Measurements from ENCODE around the gene STUB1.

Gene STUB1

GRCh38 chr16:726438-727290 is 46.5 kb downstream of the STUB1 start, which contains the start of the genes CCDC78 and HAGHL:
Gene CCDC78 (minus strand): TSS chr16:726443. CDS start chr16:726367, 76 bp downstream.
Gene HAGHL (plus strand): TSS chr16:727106. CDS start chr16:727510, 404 bp downstream.
- DNase-seq, result no peak

GRCh38 chr16:727291-727977 is 47.2 kb downstream of the STUB1 start:
- no peak for DNase-seq

- peak; percentile 29 for DNase-seq
Observed at GRCh38 chr16:728131-728889, 48.1 kb downstream of the STUB1 start.

GRCh38 chr16:728890-729744 is 48.9 kb downstream of the STUB1 start:
- no peak for DNase-seq

- DNase-seq, result no peak
Observed at GRCh38 chr16:729768-730665, 49.8 kb downstream of the STUB1 start.

GRCh38 chr16:730666-731509 is 50.7 kb downstream of the STUB1 start:
- DNase-seq, result no peak

- no peak for DNase-seq
Observed at GRCh38 chr16:732332-732731, 52.1 kb downstream of the STUB1 start.
